SK-MEL-5 (cell line): Measurements from ENCODE around the gene NOTCH4. TPM values are rescaled to one million over a fixed set of nuclear protein-coding genes. Genes with fewer than 3 reads are reported as not detected.

Source experiments
- DNase-seq: peaks from one replicate; pipeline ENCODE4 v3.0.0-alpha.2; 2016; ENCODE audit warnings: low read depth, low spot score
- in situ Hi-C: cut with HindIII; loops from 2 replicates; pipeline ENCODE4 v1.10.0; 2016; ENCODE audit warnings: low sequenced_read_pairs, high pct_unique_total_duplicates, low pct_unique_long_range_greater_than_20kb
- total RNA-seq: library from RNA; depleted of rRNA; stranded (reverse); fragments of >200 nt; shearing (Covaris generic); gene quantifications from 2 replicates; pipeline ENCODE4 v1.2.3, GENCODE V29; 2014

Gene NOTCH4
- total RNA-seq, 1 experiment from 2014 or later = 1.7 TPM

GRCh38 chr6:32176476-32177182 lies 47.2 kb downstream of the NOTCH4 start:
- DNase-seq = no peak
- in situ Hi-C loops = no loop called here

- DNase-seq = peak; percentile 94
- in situ Hi-C loops = no loop called here
Observed at GRCh38 chr6:32175711-32176475, 48.0 kb downstream of the NOTCH4 start, which contains the start of gene AGPAT1. Gene AGPAT1 (minus strand): TSS chr6:32176084. CDS start chr6:32171496, 4,588 bp downstream.

GRCh38 chr6:32175322-32175710 lies 48.6 kb downstream of the NOTCH4 start:
- no peak for DNase-seq
- in situ Hi-C loops = no loop called here

GRCh38 chr6:32174416-32174815 lies 49.5 kb downstream of the NOTCH4 start:
- in situ Hi-C loops = no loop called here
- no peak for DNase-seq

- in situ Hi-C loops = no loop called here
- DNase-seq = no peak
Observed at GRCh38 chr6:32173051-32173727, 50.7 kb downstream of the NOTCH4 start.

- in situ Hi-C loops = no loop called here
- no peak for DNase-seq
Observed at GRCh38 chr6:32171234-32171633, 52.6 kb downstream of the NOTCH4 start.

- no peak for DNase-seq
- in situ Hi-C loops = no loop called here
Observed at GRCh38 chr6:32170294-32170693, 53.6 kb downstream of the NOTCH4 start.

GRCh38 chr6:32168807-32169591 lies 54.9 kb downstream of the NOTCH4 start:
- no peak for DNase-seq
- in situ Hi-C loops = no loop called here

GRCh38 chr6:32168350-32168749 lies 55.5 kb downstream of the NOTCH4 start:
- in situ Hi-C loops = no loop called here
- no peak for DNase-seq

GRCh38 chr6:32167761-32168262 lies 56.1 kb downstream of the NOTCH4 start:
- DNase-seq = no peak
- in situ Hi-C loops = no loop called here

GRCh38 chr6:32167154-32167760 lies 56.6 kb downstream of the NOTCH4 start:
- in situ Hi-C loops = no loop called here
- no peak for DNase-seq

- in situ Hi-C loops = no loop called here
- no peak for DNase-seq
Observed at GRCh38 chr6:32166411-32167061, 57.3 kb downstream of the NOTCH4 start.

- in situ Hi-C loops = no loop called here
- DNase-seq = peak; percentile 21
Observed at GRCh38 chr6:32164295-32164694, 59.6 kb downstream of the NOTCH4 start, which contains the start of gene EGFL8. Gene EGFL8 (plus strand): TSS chr6:32164595. CDS start chr6:32166166, 1,571 bp downstream.

GRCh38 chr6:32163559-32164258 lies 60.2 kb downstream of the NOTCH4 start:
- DNase-seq = peak; percentile 91
- in situ Hi-C loops = no loop called here

- no peak for DNase-seq
- in situ Hi-C loops = no loop called here
Observed at GRCh38 chr6:32158052-32158451, 65.8 kb downstream of the NOTCH4 start.

- in situ Hi-C loops = no loop called here
- DNase-seq = no peak
Observed at GRCh38 chr6:32156891-32157290, 67.0 kb downstream of the NOTCH4 start.
